IMR-90 (cell line): ENCODE results near the gene P2RX7. TPM values are rescaled to one million over a fixed set of nuclear protein-coding genes. Genes with fewer than 3 reads are reported as not detected.

ENCODE experiments used
- ATAC-seq: fragments of 200-7000 bp; cut with Tn5 transposase; 2 replicates; pipeline ENCODE4 v1.9.1; 2020; ENCODE audit warnings: low read depth, mild to moderate bottlenecking, moderate library complexity
- BruUV-seq: library from RNA; stranded (reverse); fragments of 400-500 nt; replicated peaks from 2 replicates; lab custom pipeline; 2021; lab: Mats Ljungman, UMichigan
- CTCF ChIA-PET: fragments of 300-600 bp; formaldehyde crosslinking; extraction: SDS; loops from one replicate; lab custom pipeline; 2021; ENCODE audit warnings: antibody characterized with exemption; lab: Yijun Ruan, JAX
- POLR2A ChIA-PET: fragments of 300-600 bp; sonication (Branson Sonifier 250); formaldehyde crosslinking; loops from one replicate; lab custom pipeline; 2022; ENCODE audit warnings: antibody characterized with exemption; ENCODE audit not compliant: unreplicated experiment; lab: Charles Lee
- DNase-seq: peaks from one replicate; pipeline ENCODE4 v3.0.0; 2013
- H2AFZ ChIP-seq: replicated peaks from 2 replicates; pipeline ENCODE3; 2013; ENCODE audit warnings: low read length, mild to moderate bottlenecking; ENCODE audit not compliant: poor library complexity
- H2AK5ac ChIP-seq: 2 replicates; pipeline ENCODE4 v1.6.1; 2013; ENCODE audit warnings: low read depth, low read length, inconsistent platforms
- H2AK9ac ChIP-seq: replicated peaks from 2 replicates; pipeline ENCODE3; 2013; ENCODE audit warnings: mild to moderate bottlenecking, low read depth, low read length, moderate library complexity; ENCODE audit not compliant: poor library complexity
- H2BK120ac ChIP-seq: 2 replicates; pipeline ENCODE4 v1.6.1; 2013; ENCODE audit warnings: low read depth, low read length, inconsistent platforms
- H2BK15ac ChIP-seq: 3 replicates; pipeline ENCODE4 v1.6.1; 2013; ENCODE audit warnings: low read depth, low read length, inconsistent platforms
- H2BK20ac ChIP-seq: 2 replicates; pipeline ENCODE4 v1.6.1; 2013; ENCODE audit warnings: low read depth, mild to moderate bottlenecking, inconsistent platforms, low read length, moderate library complexity
- H2BK5ac ChIP-seq: 2 replicates; pipeline ENCODE4 v1.6.1; 2013; ENCODE audit warnings: mild to moderate bottlenecking, low read depth, low read length, inconsistent platforms; ENCODE audit not compliant: poor library complexity, severe bottlenecking
- H3K14ac ChIP-seq: replicated peaks from 2 replicates; pipeline ENCODE4 v1.6.1; 2013; ENCODE audit warnings: low read depth, low read length, inconsistent platforms
- H3K18ac ChIP-seq: 2 replicates; pipeline ENCODE4 v1.6.1; 2013; ENCODE audit warnings: low read depth, low read length, control low read depth
- H3K23ac ChIP-seq: 2 replicates; pipeline ENCODE4 v1.6.1; 2013; ENCODE audit warnings: low read depth, low read length, inconsistent platforms
- H3K27ac ChIP-seq: 2 replicates; pipeline ENCODE4 v1.5.1; 2013; ENCODE audit warnings: mild to moderate bottlenecking, control low read depth, low read length; ENCODE audit not compliant: insufficient read depth
- H3K27me3 ChIP-seq: 2 replicates; pipeline ENCODE4 v1.6.1; 2013; ENCODE audit warnings: low read length; ENCODE audit not compliant: control insufficient read depth, insufficient read depth
- H3K36me3 ChIP-seq: 2 replicates; pipeline ENCODE4 v1.6.1; 2013; ENCODE audit warnings: low read length, mixed read lengths; ENCODE audit not compliant: control insufficient read depth, insufficient read depth
- H3K4ac ChIP-seq: 2 replicates; pipeline ENCODE4 v1.6.1; 2013; ENCODE audit warnings: low read depth, low read length, inconsistent platforms
- H3K4me1 ChIP-seq: 2 replicates; pipeline ENCODE4 v1.6.1; 2013; ENCODE audit warnings: low read length, mixed read lengths; ENCODE audit not compliant: control insufficient read depth, insufficient read depth
- H3K4me2 ChIP-seq: 2 replicates; pipeline ENCODE4 v1.6.1; 2013; ENCODE audit warnings: low read depth, mild to moderate bottlenecking, control low read depth, low read length, moderate library complexity
- H3K4me3 ChIP-seq: 2 replicates; pipeline ENCODE4 v1.5.1; 2013; ENCODE audit warnings: low read depth, mild to moderate bottlenecking, control low read depth, low read length, moderate library complexity; ENCODE audit not compliant: insufficient read depth
- H3K56ac ChIP-seq: 2 replicates; pipeline ENCODE4 v1.6.1; 2013; ENCODE audit warnings: low read length, inconsistent platforms; ENCODE audit not compliant: insufficient read depth; ENCODE audit errors: extremely low read depth
- H3K79me1 ChIP-seq, 2 experiments: 2 replicates each; pipeline ENCODE4 v1.6.1; 2013; ENCODE audit warnings: low read length in 2 of 2, inconsistent platforms in 1 of 2, low read depth in 1 of 2
- H3K9ac ChIP-seq: 2 replicates; pipeline ENCODE4 v1.6.1; 2013; ENCODE audit warnings: low read depth, low read length, control low read depth
- H3K9me1 ChIP-seq: 2 replicates; pipeline ENCODE4 v1.6.1; 2013; ENCODE audit warnings: low read length, inconsistent platforms; ENCODE audit not compliant: insufficient read depth
- H3K9me3 ChIP-seq: 2 replicates; pipeline ENCODE4 v1.6.1; 2013; ENCODE audit warnings: low read length; ENCODE audit not compliant: control insufficient read depth, insufficient read depth
- H4K20me1 ChIP-seq: 2 replicates; pipeline ENCODE4 v1.6.1; 2013; ENCODE audit warnings: low read length, inconsistent platforms; ENCODE audit not compliant: insufficient read depth
- H4K5ac ChIP-seq: 2 replicates; pipeline ENCODE4 v1.6.1; 2013; ENCODE audit warnings: mild to moderate bottlenecking, low read depth, low read length, control low read depth
- H4K8ac ChIP-seq, 2 experiments: 2 replicates each; pipeline ENCODE4 v1.6.1; 2013; ENCODE audit warnings: low read depth in 2 of 2, low read length in 2 of 2, control low read depth in 1 of 2, inconsistent platforms in 1 of 2
- H4K91ac ChIP-seq: 2 replicates; pipeline ENCODE4 v1.6.1; 2013; ENCODE audit warnings: low read depth, low read length, inconsistent platforms; ENCODE audit not compliant: insufficient read depth
- BHLHE40 ChIP-seq: fragments of 150-350 bp; IDR thresholded peaks from 2 replicates; pipeline ENCODE4 v1.6.1; 2016; ENCODE audit warnings: mild to moderate bottlenecking, low read depth, low read length
- CEBPB ChIP-seq: IDR thresholded peaks from 2 replicates; pipeline ENCODE4 v1.6.1; 2012; ENCODE audit warnings: low read depth, low read length, improper control_type of control experiment
- CHD1 ChIP-seq: IDR thresholded peaks from 2 replicates; pipeline ENCODE4 v1.6.1; 2012; ENCODE audit warnings: low read depth, low read length, improper control_type of control experiment
- FOS ChIP-seq: fragments of 150-350 bp; IDR thresholded peaks from 2 replicates; pipeline ENCODE4 v1.6.1; 2016; ENCODE audit warnings: low read depth, low read length
- MAZ ChIP-seq: IDR thresholded peaks from 2 replicates; pipeline ENCODE4 v1.6.1; 2012; ENCODE audit warnings: low read depth, mild to moderate bottlenecking, low read length, improper control_type of control experiment, moderate library complexity, borderline replicate concordance
- NFE2L2 ChIP-seq: fragments of 150-350 bp; IDR thresholded peaks from 2 replicates; pipeline ENCODE4 v1.6.1; 2016; ENCODE audit warnings: low read depth, mild to moderate bottlenecking, low read length
- POLR2A ChIP-seq: IDR thresholded peaks from 2 replicates; pipeline ENCODE4 v1.6.1; 2012; ENCODE audit warnings: mild to moderate bottlenecking, low read depth, low read length
- RAD21 ChIP-seq: IDR thresholded peaks from 2 replicates; pipeline ENCODE4 v1.6.1; 2012; ENCODE audit warnings: low read length, improper control_type of control experiment
- RCOR1 ChIP-seq: IDR thresholded peaks from 2 replicates; pipeline ENCODE4 v1.6.1; 2012; ENCODE audit warnings: mild to moderate bottlenecking, low read length, improper control_type of control experiment; ENCODE audit not compliant: insufficient replicate concordance
- SMC3 ChIP-seq: fragments of 150-350 bp; IDR thresholded peaks from 2 replicates; pipeline ENCODE4 v1.6.1; 2016; ENCODE audit warnings: low read depth, mild to moderate bottlenecking, antibody characterized with exemption, low read length, moderate library complexity
- WGBS, 2 experiments: methylation state at CpG; one replicate each; pipeline versions ENCODE4 v1.1.5 to v1.1.7; 2013; ENCODE audit warnings: missing lambda C conversion rate in 2 of 2; ENCODE audit not compliant: insufficient read length in 1 of 2; ENCODE audit errors: extremely low coverage in 2 of 2; 5-methylcytosine and 5-hydroxymethylcytosine counted together
- dilution Hi-C: fragments of 300-500 bp; cut with HindIII; formaldehyde crosslinking; loops from one replicate; pipeline ENCODE4 v1.14.3; 2018; ENCODE audit warnings: low sequenced_read_pairs; ENCODE audit not compliant: unreplicated experiment
- in situ Hi-C: fragments of 300-500 bp; cut with MboI; formaldehyde crosslinking; loops from 3 replicates; pipeline ENCODE4 v1.14.3; 2019; ENCODE audit warnings: low sequenced_read_pairs, inconsistent platforms, mixed read lengths
- intact Hi-C: fragments of 100-400 bp; cut with micrococcal nuclease; formaldehyde crosslinking; loops from 2 replicates; pipeline ENCODE4 v1.10.0; 2022
- polyA plus RNA-seq, 3 experiments: library from polyadenylated mRNA; depleted of rRNA; stranded (reverse); fragments of >200 nt; gene quantifications; 2 replicates each; pipeline ENCODE4 v1.2.3, GENCODE V29; 2012; ENCODE audit warnings: low replicate concordance in 1 of 3
- total RNA-seq: library from RNA; depleted of rRNA; stranded (reverse); fragments of >200 nt; gene quantifications from 2 replicates; pipeline ENCODE4 v1.2.3, GENCODE V29; 2012
- TF ChIP-seq, protein P1 (sequence below): conservative IDR thresholded peaks from 2 replicates; pipeline ENCODE4 v1.5.1; 2012; ENCODE audit warnings: mild to moderate bottlenecking, low read depth, low read length, improper control_type of control experiment
- TF ChIP-seq, protein P2 (sequence below): fragments of 150-350 bp; IDR thresholded peaks from 2 replicates; pipeline ENCODE4 v1.6.1; 2017; ENCODE audit warnings: mild to moderate bottlenecking, antibody characterized with exemption, low read length, low read depth

P2RX7 gene
- total and polyA plus RNA-seq, 2 of the 4 experiments (the other 2 are of a cell fraction) = 0.07 to 0.18 TPM

DNA sequence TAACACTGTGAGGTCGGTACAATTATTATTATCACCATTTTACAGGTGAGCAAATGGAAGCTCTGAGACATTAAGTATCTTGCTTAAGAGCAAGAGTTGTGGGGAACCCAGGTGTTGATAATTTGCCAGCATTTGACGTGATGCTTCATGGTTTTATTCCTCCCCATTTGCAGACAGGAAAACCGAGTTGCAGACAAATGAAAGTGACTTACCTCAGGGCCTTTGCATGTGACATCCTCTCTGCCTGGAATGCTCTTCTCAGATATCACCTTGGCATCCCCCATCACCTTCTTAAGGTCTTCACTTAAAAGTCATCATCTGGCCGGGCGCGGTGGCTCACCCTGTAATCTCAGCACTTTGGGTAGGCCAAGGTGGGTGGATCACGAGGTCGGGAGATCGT, 21.0 kb upstream of the P2RX7 start:
- no peaks in the 10 kb centered on the region for H3K9me3 ChIP-seq
- H3K56ac ChIP-seq = no peak overlapping the region
- H3K4me1 ChIP-seq = no peaks in the 10 kb centered on the region
- no TSS peak for BruUV-seq
- H4K5ac ChIP-seq = no peak overlapping the region
- no peaks in the 10 kb centered on the region for H4K20me1 ChIP-seq
- no peak overlapping the region for H3K4me3 ChIP-seq
- no peak overlapping the region for H2AFZ ChIP-seq
- no peak overlapping the region for H3K23ac ChIP-seq
- H3K14ac ChIP-seq = no peak overlapping the region
- H3K36me3 ChIP-seq = no peaks in the 10 kb centered on the region
- no peak overlapping the region for H3K9ac ChIP-seq
- WGBS, 2 experiments = 100% methylated on average over 1 of the region's 9 CpGs; no CpG with 5 or more reads in 1 of the 2 experiments
- ChIA-PET CTCF (no interaction called here), POLR2A (no interaction called here)
- in situ Hi-C loops = no loop called here
- no peak overlapping the region for H2BK15ac ChIP-seq
- H2BK120ac ChIP-seq = no peak overlapping the region
- H4K91ac ChIP-seq = no peak overlapping the region
- no peak overlapping the region for H3K4ac ChIP-seq
- intact Hi-C loops = loop anchor here (2.0 to 5.0 kb wide), 2 partner anchors 101 to 463 kb away; partner anchors contain the start of gene P2RX4
- no peak overlapping the region for H4K8ac ChIP-seq
- H3K4me2 ChIP-seq = no peak overlapping the region
- H2BK20ac ChIP-seq = no peak overlapping the region
- peaks cover 4% of the 10 kb centered on the region for H3K27me3 ChIP-seq
- H2BK5ac ChIP-seq = no peak overlapping the region
- DNase-seq (no peak), ATAC-seq (no peak)
- no peaks in the 10 kb centered on the region for H3K9me1 ChIP-seq
- no peak for TF ChIP-seq NFE2L2
- no peak for TF ChIP-seq SMC3
- TF ChIP-seq RCOR1 = no peak
- TF ChIP-seq RAD21 = no peak
- TF ChIP-seq POLR2A = no peak
- no peak for TF ChIP-seq CEBPB
- TF ChIP-seq FOS = no peak
- no peak for TF ChIP-seq BHLHE40
- TF ChIP-seq, protein P1, sequence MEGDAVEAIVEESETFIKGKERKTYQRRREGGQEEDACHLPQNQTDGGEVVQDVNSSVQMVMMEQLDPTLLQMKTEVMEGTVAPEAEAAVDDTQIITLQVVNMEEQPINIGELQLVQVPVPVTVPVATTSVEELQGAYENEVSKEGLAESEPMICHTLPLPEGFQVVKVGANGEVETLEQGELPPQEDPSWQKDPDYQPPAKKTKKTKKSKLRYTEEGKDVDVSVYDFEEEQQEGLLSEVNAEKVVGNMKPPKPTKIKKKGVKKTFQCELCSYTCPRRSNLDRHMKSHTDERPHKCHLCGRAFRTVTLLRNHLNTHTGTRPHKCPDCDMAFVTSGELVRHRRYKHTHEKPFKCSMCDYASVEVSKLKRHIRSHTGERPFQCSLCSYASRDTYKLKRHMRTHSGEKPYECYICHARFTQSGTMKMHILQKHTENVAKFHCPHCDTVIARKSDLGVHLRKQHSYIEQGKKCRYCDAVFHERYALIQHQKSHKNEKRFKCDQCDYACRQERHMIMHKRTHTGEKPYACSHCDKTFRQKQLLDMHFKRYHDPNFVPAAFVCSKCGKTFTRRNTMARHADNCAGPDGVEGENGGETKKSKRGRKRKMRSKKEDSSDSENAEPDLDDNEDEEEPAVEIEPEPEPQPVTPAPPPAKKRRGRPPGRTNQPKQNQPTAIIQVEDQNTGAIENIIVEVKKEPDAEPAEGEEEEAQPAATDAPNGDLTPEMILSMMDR = no peak
- TF ChIP-seq CHD1 = no peak
- TF ChIP-seq MAZ = no peak
- TF ChIP-seq, protein P2, sequence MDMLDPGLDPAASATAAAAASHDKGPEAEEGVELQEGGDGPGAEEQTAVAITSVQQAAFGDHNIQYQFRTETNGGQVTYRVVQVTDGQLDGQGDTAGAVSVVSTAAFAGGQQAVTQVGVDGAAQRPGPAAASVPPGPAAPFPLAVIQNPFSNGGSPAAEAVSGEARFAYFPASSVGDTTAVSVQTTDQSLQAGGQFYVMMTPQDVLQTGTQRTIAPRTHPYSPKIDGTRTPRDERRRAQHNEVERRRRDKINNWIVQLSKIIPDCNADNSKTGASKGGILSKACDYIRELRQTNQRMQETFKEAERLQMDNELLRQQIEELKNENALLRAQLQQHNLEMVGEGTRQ = no peak
- H2AK9ac ChIP-seq = no peak overlapping the region
- dilution Hi-C loops = no loop called here
- no peak overlapping the region for H3K27ac ChIP-seq
- no peak overlapping the region for H3K18ac ChIP-seq
- no peak overlapping the region for H2AK5ac ChIP-seq
- no peaks in the 10 kb centered on the region for H3K79me1 ChIP-seq
